Activated naive CD4-positive, alpha-beta T cell (primary cell): ENCODE results near the gene ACR.

Source experiments
- DNase-seq, 4 experiments: peaks; one replicate each; lab custom pipeline; 2025; lab: John Stamatoyannopoulos, UW

Gene ACR

DNA sequence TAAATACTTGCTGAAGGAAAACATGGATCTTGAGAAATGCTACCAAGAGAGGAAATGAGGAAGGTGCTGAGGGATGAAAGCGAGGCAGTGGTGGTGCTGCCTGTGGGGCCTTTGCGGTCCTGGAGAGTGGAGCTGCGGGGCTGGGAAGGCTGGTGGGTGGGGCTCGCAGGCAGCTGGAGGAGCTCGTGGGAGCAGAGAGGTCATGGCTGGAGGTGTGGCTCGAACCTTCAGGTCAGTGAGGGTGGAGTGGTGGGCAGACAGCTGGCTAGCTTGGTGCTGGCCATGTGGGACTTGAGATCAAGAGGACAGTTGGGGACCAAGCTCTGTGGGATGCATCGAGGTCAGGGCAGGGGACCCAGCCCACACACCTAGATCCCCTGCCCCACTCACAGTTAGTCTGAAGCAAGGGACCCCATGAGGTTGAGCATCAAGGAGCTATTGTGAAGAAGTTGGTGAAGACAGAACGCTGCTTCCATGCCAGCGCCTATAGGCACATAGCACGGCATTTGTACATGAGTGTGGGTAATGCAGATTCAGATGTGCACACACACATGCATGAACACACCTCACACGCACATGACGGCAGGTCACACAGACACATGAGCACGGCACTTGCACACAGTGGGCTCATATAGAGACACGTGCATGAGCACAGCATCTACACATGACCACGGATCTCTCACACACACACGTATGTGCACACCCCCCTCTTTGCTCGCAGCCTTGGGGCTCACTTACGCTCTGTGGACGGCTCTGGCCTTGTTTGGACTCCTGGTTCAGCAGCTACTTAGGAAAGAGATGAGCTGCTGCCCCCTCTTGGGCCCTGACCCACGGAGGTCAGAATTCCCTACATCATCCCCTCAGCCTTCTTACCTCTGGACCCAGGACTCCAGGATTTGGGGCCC, 34.9 kb upstream of the ACR start:
- no peak for DNase-seq

- no peak for DNase-seq
Observed at GRCh38 chr22:50703726-50704509, 34.1 kb upstream of the ACR start.

GRCh38 chr22:50704510-50705218, 33.3 kb upstream of the ACR start:
- no peak for DNase-seq

DNA sequence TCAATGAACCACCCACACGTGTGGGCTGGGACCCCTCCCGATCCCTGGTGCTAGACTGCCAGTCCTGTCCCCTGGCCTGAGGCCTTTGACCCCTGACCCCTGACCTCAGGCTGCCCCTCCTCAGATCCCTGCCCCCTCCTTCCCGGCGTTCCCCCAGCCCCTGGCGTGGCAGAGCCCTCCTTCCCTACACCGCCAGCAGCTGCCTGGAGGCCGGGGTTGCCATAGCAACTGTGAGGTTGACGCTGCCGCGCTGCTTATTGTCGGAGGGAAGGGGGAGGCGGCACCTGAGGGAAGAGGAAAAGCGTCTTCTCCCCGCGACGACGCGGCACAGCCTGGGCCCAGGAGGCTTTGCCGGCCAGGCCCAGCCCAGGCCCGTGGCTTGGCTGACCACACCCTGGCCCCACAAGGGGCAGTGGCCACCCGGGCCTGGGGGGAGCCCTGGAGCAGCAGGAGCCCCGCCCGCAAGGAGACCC, 32.7 kb upstream of the ACR start:
- no peak for DNase-seq

DNA sequence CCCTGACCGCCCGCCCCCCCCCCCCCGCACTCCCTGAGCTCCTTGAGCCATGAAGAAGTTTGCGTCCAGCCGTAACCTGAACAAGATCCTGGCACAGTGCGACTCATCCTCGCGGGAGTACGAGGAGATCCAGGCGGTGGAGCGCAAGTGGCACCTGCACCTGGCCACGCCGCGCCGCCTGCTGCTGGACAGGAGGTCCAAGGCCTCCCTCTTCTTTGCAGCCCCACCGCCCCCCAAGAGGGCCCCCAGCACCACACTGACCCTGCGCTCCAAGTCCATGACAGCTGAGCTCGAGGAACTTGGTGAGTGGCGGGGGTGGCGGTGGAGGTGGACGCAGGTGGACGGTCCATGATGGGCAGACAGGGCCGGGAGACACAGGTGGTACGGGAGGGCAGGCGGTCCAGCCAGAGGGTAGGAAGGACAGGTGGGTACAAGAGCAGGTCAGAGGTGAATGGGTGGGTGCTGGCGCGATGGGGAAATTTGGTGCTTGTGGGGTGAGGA, 32.1 kb upstream of the ACR start:
- DNase-seq, result no peak

DNA sequence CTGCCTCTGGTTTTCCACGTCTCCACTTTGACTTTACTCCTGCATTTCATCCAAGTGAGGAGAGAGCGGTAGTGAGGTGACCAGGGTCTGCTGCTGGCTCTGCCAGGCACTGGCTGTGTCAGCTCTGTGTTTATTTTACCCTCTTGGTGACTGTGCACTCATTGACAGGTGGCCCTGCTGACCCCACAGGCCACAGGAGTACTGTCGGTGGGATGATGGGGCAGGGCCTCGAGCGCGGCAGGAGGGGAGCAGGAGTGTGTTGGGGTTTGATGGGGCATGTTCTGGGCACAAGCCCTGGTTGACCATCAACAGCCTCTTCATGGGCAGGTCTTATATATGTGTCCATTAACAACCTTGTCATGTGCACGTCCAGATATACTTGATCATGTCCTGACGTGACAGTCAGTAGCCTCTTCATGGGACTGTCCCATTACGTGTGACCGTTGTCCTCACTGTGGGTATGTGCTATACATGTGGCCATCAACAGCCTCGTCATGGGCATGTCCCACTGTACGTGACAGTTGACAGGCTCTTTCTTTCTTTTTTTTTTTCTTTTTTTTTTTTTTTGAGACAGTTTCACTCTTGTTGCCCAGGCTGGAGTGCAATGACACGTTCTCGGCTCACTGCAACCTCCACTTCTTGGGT, 31.4 kb upstream of the ACR start:
- DNase-seq, result no peak

DNA sequence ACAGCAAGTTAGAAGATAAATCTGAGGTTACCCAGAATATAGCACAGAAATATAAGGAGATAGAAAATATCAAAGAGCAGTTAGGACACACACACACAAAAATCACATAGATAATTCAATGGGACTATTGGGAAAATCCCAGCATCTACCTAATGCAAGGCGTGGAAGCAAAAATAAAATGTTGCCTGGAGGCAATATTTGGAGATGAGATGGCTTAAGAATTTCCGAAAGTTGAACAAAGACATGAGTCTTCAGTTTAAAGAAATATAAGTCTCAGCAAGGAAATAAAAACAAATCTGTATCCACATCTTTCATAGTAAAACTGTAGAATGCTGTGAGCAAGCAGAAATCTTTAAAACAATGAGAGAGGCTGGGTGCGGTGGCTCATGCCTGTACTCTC, 29.5 kb upstream of the ACR start:
- no peak for DNase-seq

DNA sequence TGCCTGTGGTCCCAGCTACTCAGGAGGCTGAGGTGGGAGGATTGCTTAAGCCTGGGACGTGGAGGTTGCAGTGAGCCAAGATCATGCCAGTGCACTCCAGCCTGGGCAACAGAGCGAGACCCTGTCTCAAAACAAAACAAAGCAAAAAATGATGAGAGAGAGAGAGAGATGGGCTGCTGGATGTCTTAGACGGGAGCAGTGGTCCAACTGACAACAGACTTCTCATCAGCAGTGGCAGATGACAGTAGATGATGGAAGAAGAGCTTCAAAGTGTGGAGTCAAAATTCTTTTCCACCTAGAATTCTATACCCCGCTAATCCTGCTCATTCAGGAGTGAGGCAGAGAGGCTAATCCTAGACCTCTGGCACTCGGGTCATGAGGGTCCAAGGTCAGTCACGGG, 29.0 kb upstream of the ACR start:
- DNase-seq, result no peak

GRCh38 chr22:50710221-50710620, 27.8 kb upstream of the ACR start:
- DNase-seq, result no peak

- DNase-seq, result no peak
Observed at GRCh38 chr22:50710886-50711285, 27.1 kb upstream of the ACR start.

DNA sequence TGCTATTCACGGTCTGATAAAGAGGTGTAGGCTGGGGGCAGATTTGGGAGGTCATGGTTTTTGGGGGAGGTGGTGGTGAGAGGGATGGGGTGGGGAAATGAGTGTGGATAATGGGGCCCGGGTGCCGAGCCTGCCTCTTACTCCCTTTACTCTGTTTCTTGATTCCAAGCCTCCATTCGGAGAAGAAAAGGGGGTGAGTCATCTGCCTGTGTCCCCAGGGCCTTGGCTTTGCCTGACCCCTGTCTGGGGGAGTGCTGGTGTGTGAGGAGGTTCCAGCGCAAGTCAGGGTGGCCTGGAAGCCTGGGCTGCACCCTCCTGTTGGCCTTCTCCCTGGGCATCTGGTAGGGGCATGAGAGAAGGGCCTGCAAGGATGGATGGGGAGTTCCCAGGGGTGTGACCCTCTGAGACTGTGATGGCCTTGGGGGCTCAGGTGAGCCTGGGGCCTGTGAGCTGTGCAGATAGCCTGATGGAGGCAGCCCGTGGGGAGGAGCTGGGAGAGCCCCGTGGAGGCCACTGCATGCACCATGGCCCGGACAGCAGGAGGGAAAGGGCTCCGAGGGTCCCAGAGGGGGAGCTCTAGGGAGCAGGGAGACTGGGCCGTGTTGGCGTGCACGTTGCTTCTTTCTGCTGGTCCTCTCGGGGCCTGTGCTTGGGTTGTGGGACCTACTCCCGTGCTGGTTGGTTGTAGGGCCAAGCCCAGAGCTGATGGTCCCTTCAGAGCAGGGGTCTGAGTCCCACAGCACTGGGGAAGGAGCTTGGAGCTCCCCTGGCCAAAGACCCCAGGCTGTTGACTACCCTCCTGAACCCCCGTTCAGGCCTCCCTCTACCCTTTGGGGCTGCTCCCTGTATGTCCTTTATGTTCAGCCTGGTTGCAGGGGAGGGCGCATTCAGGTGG, 26.3 kb upstream of the ACR start:
- no peak for DNase-seq

DNA sequence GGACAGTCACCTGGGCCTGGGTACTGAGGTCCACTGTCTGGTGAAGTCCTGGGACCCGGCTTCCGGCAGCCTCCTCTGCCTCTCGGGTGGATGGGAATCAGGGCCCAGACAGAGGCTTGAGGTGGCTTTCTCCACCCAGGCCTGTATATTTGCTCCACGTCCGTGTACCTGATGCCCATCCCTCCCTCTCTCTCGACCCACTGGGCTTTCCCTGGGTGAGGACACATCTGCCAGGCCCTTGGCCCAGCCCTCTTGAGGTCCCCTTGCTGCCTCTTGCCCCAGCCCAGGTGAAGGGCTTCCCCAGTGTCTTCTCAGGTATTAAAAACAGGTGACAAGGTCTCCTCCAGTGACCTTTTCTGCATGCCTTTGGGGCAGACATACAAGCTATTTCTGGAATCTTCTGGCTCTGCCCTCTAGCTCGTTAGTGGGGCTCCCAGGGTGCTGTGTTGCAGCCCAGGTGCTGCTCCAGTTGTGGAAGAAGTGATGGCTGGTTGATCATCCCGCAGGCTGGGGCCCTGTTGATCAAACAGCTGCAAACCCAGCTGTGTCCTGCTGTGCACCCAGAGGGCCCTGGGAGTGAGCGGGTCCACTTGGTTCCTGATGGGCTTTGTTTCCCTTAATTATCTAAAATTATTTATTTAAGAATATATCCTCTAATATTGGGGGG, 25.5 kb upstream of the ACR start:
- no peak for DNase-seq

DNA sequence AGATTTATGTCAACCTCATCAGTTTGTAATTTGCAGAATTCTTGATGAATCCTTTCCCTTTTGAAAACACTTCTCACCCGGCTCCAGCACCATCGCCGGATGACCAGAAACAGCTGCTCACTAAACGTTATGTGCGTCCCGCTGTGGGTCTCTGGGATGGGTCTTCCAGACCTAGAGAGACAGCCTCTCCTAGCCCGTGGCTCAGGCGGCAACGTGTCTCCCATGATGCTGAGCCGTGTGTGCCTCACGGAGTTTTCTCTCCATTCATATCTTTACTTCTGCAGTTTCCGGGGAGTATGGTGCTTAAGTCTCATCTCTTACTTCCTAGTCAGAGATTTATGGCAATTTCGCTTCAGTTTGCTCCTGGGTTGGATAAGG, 25.0 kb upstream of the ACR start:
- no peak for DNase-seq

DNA sequence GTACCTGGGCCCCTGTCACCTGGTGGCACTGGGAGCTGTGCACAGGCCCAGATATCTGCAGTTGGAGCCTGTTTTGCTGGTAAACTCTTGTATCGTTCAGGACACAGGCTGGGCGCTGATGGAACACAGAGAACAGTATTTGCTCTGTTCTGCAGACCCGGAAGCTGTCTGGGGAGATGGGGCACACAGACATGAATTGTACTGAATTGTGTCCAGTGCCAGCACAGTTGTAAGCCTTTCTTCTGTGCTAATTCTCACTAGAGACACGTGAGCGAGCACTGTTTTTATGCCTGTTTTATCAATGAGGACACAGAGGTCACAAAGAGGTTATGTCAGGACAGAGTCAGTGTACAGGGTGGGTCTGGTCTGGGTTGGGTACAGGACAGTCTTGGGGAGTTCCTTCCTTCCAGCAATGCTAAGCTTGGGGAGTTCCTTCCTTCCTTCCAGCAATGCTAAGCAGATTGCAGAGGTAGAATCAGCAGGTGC, 24.4 kb upstream of the ACR start:
- DNase-seq, result no peak

- DNase-seq, result no peak
Observed at GRCh38 chr22:50714150-50714549, 23.9 kb upstream of the ACR start.

- DNase-seq, result no peak
Observed at GRCh38 chr22:50714631-50715179, 23.3 kb upstream of the ACR start.

DNA sequence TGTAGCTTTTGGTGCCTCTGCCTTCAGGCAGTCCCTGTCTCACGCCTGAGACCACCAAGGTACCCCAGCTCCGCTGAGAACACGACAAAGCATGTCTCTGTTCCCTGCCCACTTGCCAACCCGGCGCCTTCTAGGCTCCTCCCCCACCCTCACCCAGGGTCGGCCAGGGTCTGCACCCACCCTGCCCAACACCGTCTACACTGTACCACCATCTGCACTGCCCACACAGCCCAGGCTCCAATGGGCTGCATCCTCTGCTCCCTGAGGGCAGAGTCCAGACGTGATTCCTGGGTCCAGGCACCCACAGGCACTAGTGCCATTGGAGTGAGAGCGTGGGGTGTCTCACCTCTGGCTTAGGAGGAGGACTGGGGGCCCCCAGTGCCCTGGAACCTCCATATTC, 22.8 kb upstream of the ACR start:
- DNase-seq, result no peak

GRCh38 chr22:50715776-50716175, 22.2 kb upstream of the ACR start:
- DNase-seq, result no peak

DNA sequence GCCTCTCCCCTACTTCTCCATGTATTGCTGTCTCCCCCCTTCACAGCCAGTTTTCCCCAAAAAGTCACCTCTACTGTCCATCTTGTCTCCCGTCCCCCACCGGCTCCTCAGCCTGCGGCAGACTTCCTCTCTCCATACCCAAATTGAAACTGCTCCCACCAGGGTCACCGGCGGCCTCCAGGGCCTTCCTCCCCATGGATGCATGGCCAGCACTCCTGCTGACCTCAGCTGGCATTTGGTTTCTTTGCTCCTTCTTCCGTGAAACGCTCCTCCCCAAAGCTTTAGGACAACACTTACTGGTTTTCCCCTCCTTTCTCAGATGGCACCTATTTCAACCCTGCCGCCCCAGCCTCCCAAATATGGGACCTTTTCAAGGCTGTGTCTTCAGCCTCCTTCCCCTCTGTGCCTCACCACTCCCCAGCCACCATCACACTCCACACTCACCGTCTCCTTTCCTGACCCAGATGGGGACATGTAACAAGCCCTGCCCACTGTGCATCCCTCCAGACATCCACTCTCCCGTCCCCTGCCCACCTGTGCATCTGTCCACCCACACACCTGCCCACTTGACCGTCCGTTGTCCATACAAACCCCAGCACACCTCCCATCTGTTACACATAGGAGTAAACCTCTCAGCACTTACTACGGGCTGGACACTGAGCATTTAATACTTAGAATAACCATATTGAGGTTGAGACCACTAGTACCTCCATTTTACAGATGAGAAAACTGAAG, 21.5 kb upstream of the ACR start:
- DNase-seq, result no peak
